Loucy (cell line): ENCODE data around the gene SYDE2.

Source experiments
- CTCF ChIP-seq: fragments of 200-600 bp; sonication (generic); conservative IDR thresholded peaks from 2 replicates; pipeline ENCODE4 v1.5.1; 2014; ENCODE audit warnings: mild to moderate bottlenecking, antibody characterized with exemption, low read length
- EZH2phosphoT487 ChIP-seq: fragments of 200-600 bp; IDR thresholded peaks from 2 replicates; pipeline ENCODE4 v1.6.1; 2018; ENCODE audit warnings: antibody characterized with exemption, mild to moderate bottlenecking, moderate library complexity, borderline replicate concordance

GRCh38 chr1:85180869-85181268, 19.9 kb downstream of the SYDE2 start:
- TF ChIP-seq EZH2phosphoT487 (no peak), CTCF (no peak)
